HG02610 (cell line): ENCODE results near the gene MAD1L1.

Experiments
- ATAC-seq: cut with Tn5 transposase; IDR thresholded peaks from one replicate; pipeline ENCODE4 v1.9.1; 2021; ENCODE audit warnings: mild to moderate bottlenecking, moderate library complexity; ENCODE audit not compliant: unreplicated experiment

The MAD1L1 gene

GRCh38 chr7:2201686-2202360 lies 30.9 kb downstream of the MAD1L1 start:
- no peak for ATAC-seq

- no peak for ATAC-seq
Observed at GRCh38 chr7:2201128-2201527, 31.6 kb downstream of the MAD1L1 start.

GRCh38 chr7:2200584-2200980 lies 32.2 kb downstream of the MAD1L1 start:
- ATAC-seq, result no peak

- ATAC-seq, result no peak
Observed at GRCh38 chr7:2199956-2200583, 32.7 kb downstream of the MAD1L1 start.

GRCh38 chr7:2199528-2199927 lies 33.2 kb downstream of the MAD1L1 start:
- no peak for ATAC-seq

- no peak for ATAC-seq
Observed at GRCh38 chr7:2198760-2199159, 34.0 kb downstream of the MAD1L1 start.

- ATAC-seq, result no peak
Observed at GRCh38 chr7:2198206-2198605, 34.5 kb downstream of the MAD1L1 start.

- ATAC-seq, result no peak
Observed at GRCh38 chr7:2197436-2198155, 35.1 kb downstream of the MAD1L1 start.

- no peak for ATAC-seq
Observed at GRCh38 chr7:2196381-2197378, 36.1 kb downstream of the MAD1L1 start.

- ATAC-seq, result no peak
Observed at GRCh38 chr7:2195400-2196246, 37.1 kb downstream of the MAD1L1 start.

GRCh38 chr7:2193575-2194305 lies 39.0 kb downstream of the MAD1L1 start:
- no peak for ATAC-seq

- ATAC-seq, result no peak
Observed at GRCh38 chr7:2192831-2193534, 39.8 kb downstream of the MAD1L1 start.

GRCh38 chr7:2191016-2191415 lies 41.7 kb downstream of the MAD1L1 start:
- no peak for ATAC-seq

GRCh38 chr7:2190531-2190930 lies 42.2 kb downstream of the MAD1L1 start:
- no peak for ATAC-seq

- ATAC-seq, result no peak
Observed at GRCh38 chr7:2186166-2186565, 46.6 kb downstream of the MAD1L1 start.

- no peak for ATAC-seq
Observed at GRCh38 chr7:2185715-2186114, 47.0 kb downstream of the MAD1L1 start.

GRCh38 chr7:2182461-2182860 lies 50.3 kb downstream of the MAD1L1 start:
- peak; percentile 56 for ATAC-seq

GRCh38 chr7:2181077-2181854 lies 51.5 kb downstream of the MAD1L1 start:
- ATAC-seq, result no peak
